Brain microvascular endothelial cell (primary cell): ENCODE data around the gene PIEZO2.

Source experiments
- DNase-seq: peaks from one replicate; pipeline ENCODE4 v3.0.0-alpha.2; 2020
- H3K27ac ChIP-seq: fragments of 250-450 bp; sonication (Bioruptor Pico); 2 replicates; pipeline ENCODE4 v1.5.1; 2020; ENCODE audit warnings: mild to moderate bottlenecking, moderate library complexity
- H3K27me3 ChIP-seq: fragments of 250-450 bp; sonication (Bioruptor Pico); replicated peaks from 2 replicates; pipeline ENCODE4 v1.5.1; 2020; ENCODE audit warnings: mild to moderate bottlenecking
- H3K36me3 ChIP-seq: fragments of 250-450 bp; sonication (Bioruptor Pico); replicated peaks from 2 replicates; pipeline ENCODE4 v1.5.1; 2020; ENCODE audit warnings: mild to moderate bottlenecking
- H3K4me3 ChIP-seq: 2 replicates; pipeline ENCODE4 v1.5.1; 2011; ENCODE audit warnings: low read depth, mild to moderate bottlenecking, control low read depth, low read length, moderate library complexity
- in situ Hi-C: cut with HindIII; loops from 2 replicates; pipeline ENCODE4 v1.10.0; 2017; ENCODE audit warnings: low sequenced_read_pairs, low pct_ligation_motif_present
- TF ChIP-seq, protein P1 (sequence below): IDR thresholded peaks from 2 replicates; pipeline ENCODE4 v1.5.1; 2011; ENCODE audit warnings: low read depth, mild to moderate bottlenecking, moderate library complexity, low read length, control low read depth, inconsistent platforms; ENCODE audit errors: missing control alignments

Gene PIEZO2

DNA sequence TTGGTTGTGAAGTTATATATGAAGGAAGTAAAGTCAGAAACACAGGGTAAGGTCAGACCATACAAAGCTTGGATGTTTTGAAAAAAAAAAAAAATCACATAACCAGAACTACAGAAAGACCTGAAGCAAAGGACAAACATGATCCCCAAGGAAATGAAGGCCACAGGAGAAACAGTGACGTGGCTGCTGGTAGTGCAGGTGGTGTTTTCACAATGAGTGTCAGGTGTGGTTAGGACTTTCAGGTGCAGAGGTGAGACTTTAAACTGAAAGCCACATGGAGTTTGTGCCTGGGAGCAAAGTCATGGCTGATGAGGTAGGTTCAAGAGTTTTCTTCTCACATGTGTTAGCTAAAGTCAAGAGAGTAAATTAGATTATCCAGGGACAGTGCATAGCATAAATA, 270.7 kb downstream of the PIEZO2 start:
- Histone ChIP-seq H3K4me3 (no peak overlapping the region), H3K27ac (no peak overlapping the region), H3K36me3 (no peaks in the 10 kb centered on the region), H3K27me3 (no peaks in the 10 kb centered on the region)
- no peak for DNase-seq
- in situ Hi-C loops: no loop called here
- TF ChIP-seq, protein P1, sequence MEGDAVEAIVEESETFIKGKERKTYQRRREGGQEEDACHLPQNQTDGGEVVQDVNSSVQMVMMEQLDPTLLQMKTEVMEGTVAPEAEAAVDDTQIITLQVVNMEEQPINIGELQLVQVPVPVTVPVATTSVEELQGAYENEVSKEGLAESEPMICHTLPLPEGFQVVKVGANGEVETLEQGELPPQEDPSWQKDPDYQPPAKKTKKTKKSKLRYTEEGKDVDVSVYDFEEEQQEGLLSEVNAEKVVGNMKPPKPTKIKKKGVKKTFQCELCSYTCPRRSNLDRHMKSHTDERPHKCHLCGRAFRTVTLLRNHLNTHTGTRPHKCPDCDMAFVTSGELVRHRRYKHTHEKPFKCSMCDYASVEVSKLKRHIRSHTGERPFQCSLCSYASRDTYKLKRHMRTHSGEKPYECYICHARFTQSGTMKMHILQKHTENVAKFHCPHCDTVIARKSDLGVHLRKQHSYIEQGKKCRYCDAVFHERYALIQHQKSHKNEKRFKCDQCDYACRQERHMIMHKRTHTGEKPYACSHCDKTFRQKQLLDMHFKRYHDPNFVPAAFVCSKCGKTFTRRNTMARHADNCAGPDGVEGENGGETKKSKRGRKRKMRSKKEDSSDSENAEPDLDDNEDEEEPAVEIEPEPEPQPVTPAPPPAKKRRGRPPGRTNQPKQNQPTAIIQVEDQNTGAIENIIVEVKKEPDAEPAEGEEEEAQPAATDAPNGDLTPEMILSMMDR: no peak

DNA sequence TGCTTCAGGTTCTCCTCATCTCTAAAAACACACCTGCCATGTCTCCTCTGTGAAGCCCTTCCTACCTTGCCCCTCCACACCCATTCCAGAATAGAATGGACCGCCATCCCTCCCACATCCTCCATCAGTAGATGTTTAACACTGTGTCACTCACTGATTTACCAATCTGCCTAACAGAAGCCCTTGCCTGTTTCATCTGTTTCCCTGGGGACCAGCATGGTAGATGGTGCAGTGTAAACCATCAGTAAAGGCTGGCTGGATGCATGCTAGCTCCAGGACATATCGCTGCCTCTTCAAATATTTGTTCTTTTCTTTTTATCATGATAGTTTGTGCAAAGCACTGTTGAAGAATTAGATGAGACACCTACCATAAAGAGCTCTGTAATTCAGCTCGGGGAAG, 271.4 kb downstream of the PIEZO2 start:
- TF ChIP-seq, protein P1: no peak
- Histone ChIP-seq H3K27me3 (no peaks in the 10 kb centered on the region), H3K4me3 (no peak overlapping the region), H3K36me3 (no peaks in the 10 kb centered on the region), H3K27ac (no peak overlapping the region)
- no peak for DNase-seq
- in situ Hi-C loops: no loop called here

DNA sequence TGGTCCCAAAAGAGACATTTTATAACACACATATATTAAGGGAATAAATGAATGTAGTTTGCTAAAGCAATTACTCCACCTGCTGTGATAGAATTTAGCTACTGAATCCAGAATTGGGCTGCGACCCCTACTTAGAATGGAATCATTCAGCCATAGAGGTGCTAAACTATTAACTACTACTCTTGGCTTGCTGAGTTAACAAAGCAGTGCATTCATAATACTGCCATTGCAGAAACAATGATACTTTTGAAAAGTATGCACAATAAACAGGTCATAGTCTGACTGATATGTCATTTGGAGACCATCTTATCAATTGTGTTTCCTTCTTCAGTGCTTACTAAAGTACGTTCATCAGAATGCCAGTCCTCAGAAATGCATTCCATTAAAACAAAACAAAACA, 273.6 kb downstream of the PIEZO2 start:
- Histone ChIP-seq H3K4me3 (no peak overlapping the region), H3K27ac (no peak overlapping the region), H3K27me3 (no peaks in the 10 kb centered on the region), H3K36me3 (no peaks in the 10 kb centered on the region)
- in situ Hi-C loops: no loop called here
- TF ChIP-seq, protein P1: no peak
- no peak for DNase-seq

DNA sequence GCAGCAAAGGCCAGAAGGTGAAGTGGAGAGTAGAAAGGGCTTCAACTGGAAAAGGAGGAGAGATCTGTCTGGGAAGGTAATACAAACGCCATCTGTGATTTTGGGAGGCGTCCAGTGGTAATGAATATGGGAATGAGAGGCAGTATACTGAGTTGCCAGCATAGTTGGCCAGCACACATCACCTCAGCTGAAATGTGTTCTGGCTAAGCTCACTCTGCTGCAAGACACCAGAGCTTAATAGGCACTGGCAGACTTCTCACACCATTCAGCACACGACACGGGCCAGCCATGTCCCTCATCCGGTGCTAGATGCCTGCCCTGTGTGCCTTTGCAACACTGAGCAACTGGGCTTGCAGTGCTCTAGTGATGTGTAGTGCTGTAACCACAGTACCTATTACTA, 277.1 kb downstream of the PIEZO2 start:
- no peak overlapping the region for H3K27ac ChIP-seq
- no peak overlapping the region for H3K4me3 ChIP-seq
- H3K27me3 ChIP-seq: no peaks in the 10 kb centered on the region
- no peak for DNase-seq
- TF ChIP-seq, protein P1: no peak
- in situ Hi-C loops: no loop called here
- H3K36me3 ChIP-seq: no peaks in the 10 kb centered on the region

DNA sequence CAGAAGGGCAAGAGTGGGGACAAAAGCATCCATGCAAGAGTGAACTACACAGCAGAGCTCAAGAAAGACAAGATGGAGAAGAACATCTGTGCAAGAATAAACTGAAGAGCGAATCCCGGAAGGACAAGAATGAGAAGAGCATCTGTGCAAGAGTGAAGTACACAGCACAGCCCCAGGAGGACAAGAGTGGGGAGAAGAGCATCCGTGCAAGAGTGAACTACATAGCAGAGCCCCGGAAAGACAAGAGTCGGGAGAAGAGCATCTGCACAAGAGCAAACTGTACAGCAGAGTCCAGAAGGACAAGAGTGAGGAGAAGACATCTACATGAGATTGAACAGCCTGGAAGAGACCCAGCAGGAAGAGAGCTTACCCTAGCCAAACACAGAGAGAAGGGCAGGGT, 284.6 kb downstream of the PIEZO2 start:
- DNase-seq: no peak
- TF ChIP-seq, protein P1: no peak
- Histone ChIP-seq H3K27me3 (no peaks in the 10 kb centered on the region), H3K36me3 (no peaks in the 10 kb centered on the region), H3K27ac (no peak overlapping the region), H3K4me3 (no peak overlapping the region)
- in situ Hi-C loops: no loop called here

DNA sequence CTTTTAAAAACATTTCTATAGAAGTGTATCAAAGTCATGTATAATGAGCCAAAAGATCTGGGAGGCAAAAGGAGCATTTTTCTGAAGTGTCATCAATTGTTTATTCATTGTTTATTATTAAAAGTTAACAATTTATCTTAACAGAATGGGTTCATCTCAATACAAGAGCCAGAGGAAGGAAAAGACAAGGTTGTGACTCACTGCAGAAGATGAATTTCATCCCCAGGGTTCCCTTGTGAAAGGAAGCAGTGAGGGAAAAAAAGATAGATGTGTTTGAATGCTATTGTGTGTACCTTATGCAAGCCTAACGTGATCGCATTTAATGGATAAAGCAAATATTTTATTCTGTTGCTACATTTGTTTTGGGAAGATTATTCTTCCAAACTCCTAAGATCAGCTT, 286.3 kb downstream of the PIEZO2 start:
- Histone ChIP-seq H3K27ac (no peak overlapping the region), H3K4me3 (no peak overlapping the region), H3K27me3 (no peaks in the 10 kb centered on the region), H3K36me3 (no peaks in the 10 kb centered on the region)
- in situ Hi-C loops: no loop called here
- TF ChIP-seq, protein P1: no peak
- no peak for DNase-seq
